ENCODE measurements around the gene PLA2G4B. TPM values are rescaled to one million over a fixed set of nuclear protein-coding genes. Genes with fewer than 3 reads are reported as not detected.

Gene PLA2G4B
- total RNA-seq, 1 experiment from 2014 or later, result 7.8 TPM

DNA sequence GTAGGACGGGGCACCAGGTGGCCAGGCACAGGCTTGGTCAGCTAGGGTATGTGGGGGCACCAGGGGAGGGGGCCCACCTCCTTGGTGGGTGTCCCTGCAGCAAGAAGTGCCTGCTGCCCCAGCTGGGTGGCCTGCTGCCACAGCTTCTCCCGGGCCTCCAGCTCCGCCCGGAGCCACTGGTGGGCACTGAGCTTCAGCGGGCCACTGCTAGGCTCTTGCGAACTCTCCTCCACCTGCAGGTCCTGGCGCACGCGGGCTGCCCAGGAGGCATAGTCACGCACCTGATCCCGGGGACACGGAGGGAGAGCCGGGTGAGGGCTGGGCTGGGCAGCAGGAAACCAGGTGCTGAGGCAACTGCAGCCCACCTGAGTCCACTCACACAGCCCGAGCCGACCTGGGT is 29.7 kb downstream of the PLA2G4B start:
- POLR2A ChIA-PET (ENCODE audit: unreplicated experiment), result no interaction called here
- H3K9me3 ChIP-seq (ENCODE audit: insufficient read depth, low read depth), result no peaks in the 10 kb centered on the region
- BruUV-seq (replicated peaks), result no TSS peak

DNA sequence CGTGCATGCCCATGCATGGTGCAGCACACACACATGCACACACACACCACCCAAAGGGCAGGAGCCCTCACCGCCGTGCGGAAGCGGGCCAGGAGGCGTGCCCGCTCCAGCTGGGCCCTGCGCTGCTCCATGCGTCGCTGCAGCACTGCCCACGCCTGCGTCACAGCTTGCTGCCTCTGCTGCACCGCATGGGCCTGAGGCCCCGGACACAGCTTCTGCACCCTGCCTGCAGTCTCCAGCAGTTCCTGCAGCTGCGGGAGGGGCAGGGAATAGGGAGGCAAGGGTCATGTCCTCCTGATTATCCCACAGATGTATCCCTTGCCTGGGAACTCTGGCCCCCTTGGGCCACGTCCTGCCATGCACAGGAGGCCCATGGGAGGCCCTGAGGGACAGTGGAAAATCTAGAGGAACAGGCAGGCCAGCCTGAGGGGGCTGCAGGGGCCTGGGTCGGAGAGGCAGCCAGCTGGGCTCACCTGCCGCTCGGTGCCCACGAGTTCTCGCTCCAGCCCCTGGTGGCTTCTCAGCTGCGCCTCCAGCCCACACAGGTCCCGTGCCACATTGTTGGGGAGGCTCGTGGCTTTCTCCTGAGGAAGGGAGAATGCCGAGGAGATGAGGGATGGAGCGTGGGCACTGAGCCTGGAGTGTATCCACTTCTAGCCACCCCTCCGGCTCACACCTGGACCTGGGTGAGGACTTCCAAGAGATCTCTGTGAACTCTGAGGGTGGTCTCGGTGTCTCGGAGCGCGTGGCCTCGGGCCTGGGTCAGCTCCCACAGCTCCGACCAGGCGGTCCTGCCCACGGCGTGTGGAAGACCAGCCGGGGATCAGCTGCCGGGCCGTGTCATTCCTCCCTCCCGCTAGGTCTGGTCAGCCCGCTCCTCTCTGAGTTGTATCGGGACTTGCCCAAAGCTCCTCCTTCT is 31.4 kb downstream of the PLA2G4B start:
- POLR2A ChIA-PET (ENCODE audit: unreplicated experiment), result interaction anchor here (0.6 to 0.7 kb wide), 3 partner anchors 11 to 669 kb away, joined by 3 to 7 read pairs (median 6); no protein-coding TSS in a partner anchor
- H3K79me2 ChIP-seq (ENCODE audit: low read depth), result no peaks in the 10 kb centered on the region
- TF ChIP-seq EZH2 (IDR thresholded peaks at IDR 0.05; ENCODE audit: low read depth), result no peak
- TF ChIP-seq, protein P1, sequence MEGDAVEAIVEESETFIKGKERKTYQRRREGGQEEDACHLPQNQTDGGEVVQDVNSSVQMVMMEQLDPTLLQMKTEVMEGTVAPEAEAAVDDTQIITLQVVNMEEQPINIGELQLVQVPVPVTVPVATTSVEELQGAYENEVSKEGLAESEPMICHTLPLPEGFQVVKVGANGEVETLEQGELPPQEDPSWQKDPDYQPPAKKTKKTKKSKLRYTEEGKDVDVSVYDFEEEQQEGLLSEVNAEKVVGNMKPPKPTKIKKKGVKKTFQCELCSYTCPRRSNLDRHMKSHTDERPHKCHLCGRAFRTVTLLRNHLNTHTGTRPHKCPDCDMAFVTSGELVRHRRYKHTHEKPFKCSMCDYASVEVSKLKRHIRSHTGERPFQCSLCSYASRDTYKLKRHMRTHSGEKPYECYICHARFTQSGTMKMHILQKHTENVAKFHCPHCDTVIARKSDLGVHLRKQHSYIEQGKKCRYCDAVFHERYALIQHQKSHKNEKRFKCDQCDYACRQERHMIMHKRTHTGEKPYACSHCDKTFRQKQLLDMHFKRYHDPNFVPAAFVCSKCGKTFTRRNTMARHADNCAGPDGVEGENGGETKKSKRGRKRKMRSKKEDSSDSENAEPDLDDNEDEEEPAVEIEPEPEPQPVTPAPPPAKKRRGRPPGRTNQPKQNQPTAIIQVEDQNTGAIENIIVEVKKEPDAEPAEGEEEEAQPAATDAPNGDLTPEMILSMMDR (conservative IDR thresholded peaks at IDR 0.05), result no peak
- H3K27me3 ChIP-seq (ENCODE audit: insufficient read depth, low read depth), result no peaks in the 10 kb centered on the region
- H3F3A ChIP-seq (ENCODE audit: insufficient read depth, low read depth), result no peaks in the 10 kb centered on the region
- H3K4me2 ChIP-seq, result no peak overlapping the region
- H3K27ac ChIP-seq, result no peak overlapping the region
- H4K20me1 ChIP-seq (ENCODE audit: insufficient read depth), result no peaks in the 10 kb centered on the region
- no peaks in the 10 kb centered on the region for H3K9me2 ChIP-seq (ENCODE audit: insufficient read depth)
- no peak overlapping the region for H3K4me3 ChIP-seq
- no peak for DNase-seq
- no peaks in the 10 kb centered on the region for H3K9me3 ChIP-seq (ENCODE audit: insufficient read depth, low read depth)
- intact Hi-C loops (cut with micrococcal nuclease; ENCODE audit: unreplicated experiment), result no loop called here
- H3K4me1 ChIP-seq (replicated peaks; ENCODE audit: insufficient read depth), result no peaks in the 10 kb centered on the region
- H3K36me3 ChIP-seq (ENCODE audit: low read depth), result no peaks in the 10 kb centered on the region
- no TSS peak for BruUV-seq (replicated peaks)
- CTCF ChIA-PET, result no interaction called here
- H2AFZ ChIP-seq, result no peak overlapping the region

More for the DNA sequence above, 29.7 kb downstream of the PLA2G4B start:
- H3K36me3 ChIP-seq (ENCODE audit: low read depth), result no peaks in the 10 kb centered on the region
- no peak overlapping the region for H2AFZ ChIP-seq
- intact Hi-C loops (cut with micrococcal nuclease; ENCODE audit: unreplicated experiment), result no loop called here
- H3K4me3 ChIP-seq, result no peak overlapping the region
- no peaks in the 10 kb centered on the region for H3K79me2 ChIP-seq (ENCODE audit: low read depth)
- H4K20me1 ChIP-seq (ENCODE audit: insufficient read depth), result no peaks in the 10 kb centered on the region
- CTCF ChIA-PET, result no interaction called here
- H3K4me1 ChIP-seq (replicated peaks; ENCODE audit: insufficient read depth), result no peaks in the 10 kb centered on the region
- DNase-seq, result no peak
- H3K27me3 ChIP-seq (ENCODE audit: insufficient read depth, low read depth), result no peaks in the 10 kb centered on the region
- no peaks in the 10 kb centered on the region for H3F3A ChIP-seq (ENCODE audit: insufficient read depth, low read depth)
- no peak overlapping the region for H3K27ac ChIP-seq
- TF ChIP-seq, protein P1 (conservative IDR thresholded peaks at IDR 0.05), result no peak
- TF ChIP-seq EZH2 (IDR thresholded peaks at IDR 0.05; ENCODE audit: low read depth), result no peak
- H3K4me2 ChIP-seq, result no peak overlapping the region
- no peaks in the 10 kb centered on the region for H3K9me2 ChIP-seq (ENCODE audit: insufficient read depth)

DNA sequence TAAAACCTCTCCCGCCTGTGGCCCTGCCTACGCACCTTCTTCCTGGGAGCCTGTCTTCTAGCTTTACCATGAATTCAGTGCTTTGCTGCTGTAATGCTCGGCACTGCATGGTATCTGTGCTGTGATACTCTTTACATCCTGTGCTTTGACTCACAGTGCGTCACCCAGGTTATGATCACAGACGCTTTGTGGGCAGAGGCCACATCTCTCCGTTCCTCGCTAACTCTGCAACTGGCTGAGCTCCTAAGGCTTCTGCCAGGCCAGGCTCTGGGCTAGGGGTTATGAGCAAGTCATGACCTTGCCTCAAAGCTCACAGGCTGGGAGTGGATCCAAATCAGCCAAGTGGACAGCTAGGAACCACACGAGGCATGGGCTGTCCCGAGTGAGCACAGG is 32.0 kb downstream of the PLA2G4B start:
- no peaks in the 10 kb centered on the region for H4K20me1 ChIP-seq (ENCODE audit: insufficient read depth)
- H3K9me3 ChIP-seq (ENCODE audit: insufficient read depth, low read depth), result no peaks in the 10 kb centered on the region
- no peaks in the 10 kb centered on the region for H3K9me2 ChIP-seq (ENCODE audit: insufficient read depth)
- no peak overlapping the region for H2AFZ ChIP-seq
- POLR2A ChIA-PET (ENCODE audit: unreplicated experiment), result interaction anchor here (0.6 to 0.7 kb wide), 4 partner anchors 10 to 669 kb away, joined by 3 to 18 read pairs (median 6); no protein-coding TSS in a partner anchor
- H3K4me1 ChIP-seq (replicated peaks; ENCODE audit: insufficient read depth), result no peaks in the 10 kb centered on the region
- BruUV-seq (replicated peaks), result no TSS peak
- H3K79me2 ChIP-seq (ENCODE audit: low read depth), result no peaks in the 10 kb centered on the region
- no peak overlapping the region for H3K4me2 ChIP-seq
- TF ChIP-seq, protein P1 (conservative IDR thresholded peaks at IDR 0.05), result no peak
- TF ChIP-seq EZH2 (IDR thresholded peaks at IDR 0.05; ENCODE audit: low read depth), result no peak
- peak in 1 of 2 experiments; percentile 37 for DNase-seq
- H3K27ac ChIP-seq, result no peak overlapping the region
- CTCF ChIA-PET, result no interaction called here
- H3F3A ChIP-seq (ENCODE audit: insufficient read depth, low read depth), result no peaks in the 10 kb centered on the region
- intact Hi-C loops (cut with micrococcal nuclease; ENCODE audit: unreplicated experiment), result no loop called here
- no peaks in the 10 kb centered on the region for H3K27me3 ChIP-seq (ENCODE audit: insufficient read depth, low read depth)
- H3K36me3 ChIP-seq (ENCODE audit: low read depth), result no peaks in the 10 kb centered on the region
- H3K4me3 ChIP-seq, result no peak overlapping the region

Measured in PC-9 (cell line).